Rectal smooth muscle tissue (tissue), 1 donor: ENCODE measurements around the gene WBP1L.

Source experiments
- H3K27ac ChIP-seq: one replicate; pipeline ENCODE4 v1.7.0; 2013; ENCODE audit warnings: low read depth, low read length, inconsistent platforms
- H3K27me3 ChIP-seq: one replicate; pipeline ENCODE4 v1.7.0; 2013; ENCODE audit warnings: low read length; ENCODE audit not compliant: control insufficient read depth, insufficient read depth
- H3K36me3 ChIP-seq: one replicate; pipeline ENCODE4 v1.7.0; 2013; ENCODE audit warnings: low read length; ENCODE audit not compliant: control insufficient read depth, insufficient read depth
- H3K4me1 ChIP-seq: one replicate; pipeline ENCODE4 v1.7.0; 2013; ENCODE audit warnings: low read length; ENCODE audit not compliant: control insufficient read depth, insufficient read depth
- H3K4me3 ChIP-seq: one replicate; pipeline ENCODE4 v1.7.0; 2013; ENCODE audit warnings: low read length
- H3K9ac ChIP-seq: one replicate; pipeline ENCODE4 v1.7.0; 2013; ENCODE audit warnings: low read length

Gene WBP1L

GRCh38 chr10:102765336-102765735, 21.6 kb downstream of the WBP1L start:
- Histone ChIP-seq H3K27me3 (no peaks in the 10 kb centered on the region), H3K4me1 (peaks cover 7% of the 10 kb centered on the region), H3K36me3 (no peaks in the 10 kb centered on the region), H3K4me3 (no peak overlapping the region), H3K27ac (no peak overlapping the region), H3K9ac (no peak overlapping the region)

- no peaks in the 10 kb centered on the region for H3K27me3 ChIP-seq
- H3K4me1 ChIP-seq: peaks cover 7% of the 10 kb centered on the region
- no peaks in the 10 kb centered on the region for H3K36me3 ChIP-seq
- H3K9ac ChIP-seq: no peak overlapping the region
- no peak overlapping the region for H3K4me3 ChIP-seq
- no peak overlapping the region for H3K27ac ChIP-seq
Observed at GRCh38 chr10:102767428-102768160, 23.8 kb downstream of the WBP1L start.

DNA sequence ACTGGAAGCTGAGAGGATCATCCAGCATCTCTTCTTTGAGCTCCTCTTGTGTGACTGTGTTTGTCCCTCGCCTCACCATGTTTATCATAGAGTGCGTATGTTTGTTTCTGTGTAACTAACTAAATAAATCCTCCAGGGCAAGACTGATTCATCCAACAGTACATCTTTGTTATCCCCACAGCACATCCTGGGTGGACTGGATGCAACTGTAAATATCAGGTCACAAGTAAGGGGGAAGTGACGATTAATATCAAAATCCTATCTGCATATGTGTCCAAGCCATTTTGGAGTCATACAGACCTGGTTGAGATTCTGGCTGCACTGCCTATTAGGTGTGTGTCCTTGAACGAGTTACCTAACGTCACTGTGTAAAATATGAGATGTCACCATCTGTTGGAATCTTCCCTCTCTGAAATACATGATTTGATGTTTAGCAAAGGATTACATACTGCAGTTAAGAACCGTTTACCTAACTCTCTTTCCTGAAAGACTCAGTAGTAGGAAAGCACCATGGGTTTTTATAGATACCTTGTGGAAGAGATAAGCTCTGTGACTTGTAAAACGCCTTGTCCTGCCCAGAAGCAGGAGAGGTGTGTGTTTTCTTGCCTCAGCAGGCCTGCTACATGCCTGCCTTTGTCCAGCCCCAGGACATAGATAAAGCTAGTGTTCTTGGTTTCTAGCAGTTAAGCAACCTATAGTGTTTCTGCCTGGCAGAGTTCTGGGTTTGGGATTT, 25.8 kb downstream of the WBP1L start:
- peaks cover 13% of the 10 kb centered on the region for H3K4me1 ChIP-seq

DNA sequence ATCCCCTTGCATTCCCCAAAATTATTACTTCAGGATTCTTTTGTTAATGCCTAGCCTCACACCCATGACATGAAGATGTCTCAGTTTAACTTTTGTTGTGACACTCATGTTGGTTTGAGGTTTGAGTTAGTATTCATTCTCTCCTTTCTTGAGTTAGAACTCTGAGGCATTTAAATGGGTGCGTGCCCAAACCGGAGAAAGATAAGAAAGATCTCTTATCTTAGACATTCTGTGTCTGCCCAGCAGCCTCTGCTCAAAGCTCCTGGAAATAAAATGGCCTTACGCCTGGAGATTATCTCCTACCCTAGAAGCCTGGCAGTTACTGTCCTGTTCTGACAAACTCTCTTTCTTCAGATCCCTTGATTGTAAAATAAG, 26.3 kb downstream of the WBP1L start:
- Histone ChIP-seq H3K4me1 (peaks cover 14% of the 10 kb centered on the region), H3K9ac (no peak overlapping the region), H3K27me3 (no peaks in the 10 kb centered on the region), H3K36me3 (no peaks in the 10 kb centered on the region), H3K4me3 (no peak overlapping the region), H3K27ac (no peak overlapping the region)

More for the DNA sequence above, 25.8 kb downstream of the WBP1L start:
- H3K27ac ChIP-seq: no peak overlapping the region
- H3K4me3 ChIP-seq: no peak overlapping the region
- no peaks in the 10 kb centered on the region for H3K27me3 ChIP-seq
- no peak overlapping the region for H3K9ac ChIP-seq
- no peaks in the 10 kb centered on the region for H3K36me3 ChIP-seq

DNA sequence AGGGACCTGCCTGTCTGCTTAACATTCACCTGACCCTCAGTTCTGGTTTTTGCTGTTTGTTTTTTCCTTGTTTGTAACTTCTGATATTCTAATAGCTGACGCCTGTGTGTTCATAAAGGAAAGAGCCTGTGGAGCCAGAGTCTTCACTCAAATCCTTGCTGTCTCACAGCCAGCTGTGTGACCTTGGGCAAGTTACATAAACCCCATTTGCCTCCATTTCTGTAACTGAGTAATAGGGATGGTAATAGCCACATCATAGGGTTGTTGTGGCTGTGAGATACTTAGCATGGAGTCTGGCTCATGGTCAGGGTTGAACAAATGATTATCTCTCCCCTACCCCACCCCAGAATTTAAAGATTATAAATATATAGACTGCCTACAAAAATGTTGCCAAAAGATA, 27.0 kb downstream of the WBP1L start:
- Histone ChIP-seq H3K27ac (no peak overlapping the region), H3K9ac (no peak overlapping the region), H3K4me3 (no peak overlapping the region), H3K36me3 (no peaks in the 10 kb centered on the region), H3K27me3 (no peaks in the 10 kb centered on the region), H3K4me1 (peaks cover 21% of the 10 kb centered on the region)

- no peak overlapping the region for H3K4me3 ChIP-seq
- peaks cover 42% of the 10 kb centered on the region for H3K4me1 ChIP-seq
- H3K27me3 ChIP-seq: no peaks in the 10 kb centered on the region
Observed at GRCh38 chr10:102773320-102773719, 29.6 kb downstream of the WBP1L start.

GRCh38 chr10:102773986-102774385, 30.2 kb downstream of the WBP1L start:
- H3K27ac ChIP-seq: peak overlapping the region; percentile 95
- peaks cover 45% of the 10 kb centered on the region for H3K4me1 ChIP-seq
- H3K4me3 ChIP-seq: no peak overlapping the region
- H3K27me3 ChIP-seq: no peaks in the 10 kb centered on the region
- no peak overlapping the region for H3K9ac ChIP-seq
- no peaks in the 10 kb centered on the region for H3K36me3 ChIP-seq

More at GRCh38 chr10:102773320-102773719, 29.6 kb downstream of the WBP1L start:
- Histone ChIP-seq H3K36me3 (no peaks in the 10 kb centered on the region), H3K9ac (no peak overlapping the region), H3K27ac (peak overlapping the region; percentile 95)

DNA sequence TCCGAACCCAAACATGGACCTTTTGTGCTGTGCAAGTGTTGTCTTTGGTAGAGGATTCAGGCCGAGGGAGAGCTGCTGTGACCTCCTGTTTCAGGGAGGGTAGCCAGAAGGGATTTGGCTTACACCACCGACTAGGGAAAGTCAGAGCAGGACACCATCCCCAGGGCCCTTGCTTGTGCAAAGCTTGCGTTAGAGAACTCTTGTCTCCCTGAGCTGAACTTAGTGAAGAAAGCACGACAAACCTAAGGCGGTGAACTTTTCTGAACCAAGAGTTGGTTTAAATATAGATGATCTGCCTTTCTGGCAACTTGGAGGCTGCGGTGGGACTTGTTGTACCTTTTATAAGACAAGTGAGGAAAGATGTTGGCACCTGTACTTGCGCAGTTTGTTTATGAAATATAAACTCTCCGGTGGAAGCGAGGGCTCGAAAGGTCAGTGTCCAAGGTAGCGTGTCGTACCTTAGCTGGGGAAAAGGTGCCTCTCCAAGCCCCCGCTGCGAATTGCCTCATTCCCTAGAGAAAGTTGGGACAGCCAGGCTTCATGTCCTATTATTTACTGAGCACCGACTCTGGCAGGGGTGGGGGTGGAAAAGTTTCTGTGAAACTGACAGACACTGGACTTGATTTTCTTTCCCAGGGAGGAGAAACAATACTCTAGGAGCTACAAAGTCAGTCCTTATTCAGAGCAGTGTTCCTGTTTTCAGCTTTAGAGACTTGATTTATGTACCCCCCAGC, 31.6 kb downstream of the WBP1L start:
- Histone ChIP-seq H3K9ac (no peak overlapping the region), H3K4me1 (peaks cover 49% of the 10 kb centered on the region), H3K36me3 (no peaks in the 10 kb centered on the region), H3K27ac (peak overlapping the region; percentile 95), H3K27me3 (no peaks in the 10 kb centered on the region), H3K4me3 (peak overlapping the region; percentile 66)

GRCh38 chr10:102775935-102776669, 32.4 kb downstream of the WBP1L start:
- Histone ChIP-seq H3K4me1 (peaks cover 57% of the 10 kb centered on the region), H3K36me3 (no peaks in the 10 kb centered on the region), H3K27me3 (no peaks in the 10 kb centered on the region), H3K27ac (peak overlapping the region; percentile 95), H3K4me3 (peak overlapping the region; percentile 66), H3K9ac (peak overlapping the region; percentile 64)

DNA sequence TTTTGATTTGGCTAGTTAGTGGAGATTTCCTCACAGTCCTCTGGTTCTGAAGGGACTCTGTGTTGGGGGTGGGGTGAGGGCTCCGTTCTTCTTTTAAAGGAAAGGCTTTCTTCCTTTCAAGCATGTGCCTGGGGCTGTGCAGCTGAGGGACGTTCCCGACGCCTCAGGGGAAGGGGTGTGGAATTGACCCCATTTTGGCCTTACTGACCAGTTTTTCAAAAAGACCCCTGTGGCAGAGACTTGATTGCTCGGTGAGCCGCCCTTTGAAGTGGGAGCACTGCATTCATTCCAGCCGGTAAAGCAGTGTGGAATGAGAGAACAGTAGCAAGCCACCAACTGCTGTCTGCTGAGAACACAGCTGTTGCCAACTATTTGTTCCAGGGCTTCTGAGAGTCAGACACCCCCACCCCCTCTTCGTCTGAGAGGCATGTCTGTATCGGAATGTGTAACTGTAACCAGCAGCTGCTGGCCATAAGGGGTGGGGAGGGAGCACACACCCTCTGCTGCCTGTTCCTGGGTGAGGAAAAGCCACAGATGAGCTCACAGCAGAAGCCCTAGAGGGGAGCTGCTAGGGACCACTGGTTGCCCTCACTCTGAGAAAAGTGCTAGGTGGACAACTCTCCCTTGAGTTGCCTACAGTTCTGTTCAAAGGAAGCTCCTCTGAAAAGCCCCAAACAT, 33.2 kb downstream of the WBP1L start:
- Histone ChIP-seq H3K4me3 (peak overlapping the region; percentile 66), H3K9ac (peak overlapping the region; percentile 64), H3K4me1 (peaks cover 65% of the 10 kb centered on the region), H3K27ac (peak overlapping the region; percentile 95), H3K27me3 (no peaks in the 10 kb centered on the region), H3K36me3 (no peaks in the 10 kb centered on the region)

GRCh38 chr10:102777711-102778453, 34.1 kb downstream of the WBP1L start:
- Histone ChIP-seq H3K27ac (peak overlapping the region; percentile 95), H3K4me1 (peaks cover 74% of the 10 kb centered on the region), H3K27me3 (no peaks in the 10 kb centered on the region), H3K9ac (no peak overlapping the region), H3K4me3 (peak overlapping the region; percentile 48), H3K36me3 (no peaks in the 10 kb centered on the region)
